Stimulated activated naive B cell treated with anti-CD40 and anti-IgM and Interleukin-4, amounts not matched to agents 10 μg/mL and 1 μg/mL and 100 μg/mL, for 72 hours (primary cell): ENCODE data around the gene STK11.

ENCODE experiments used
- ATAC-seq, 2 donors: fragments of 150-1000 bp; cut with Tn5 transposase; replicated peaks; 2 replicates each; pipeline ENCODE4 v1.10.0; 2021; ENCODE audit warnings: moderate library complexity in 1 of 2
- DNase-seq: peaks from one replicate; pipeline ENCODE4 v3.0.0; 2021
- H3K27ac Mint-ChIP-seq: one replicate; pipeline ENCODE4 v1.8.0; 2022; ENCODE audit warnings: mild to moderate bottlenecking, mixed read lengths
- H3K27me3 Mint-ChIP-seq, 2 donors: one replicate each; pipeline ENCODE4 v1.8.0; 2022; ENCODE audit warnings: mixed read lengths in 2 of 2
- H3K36me3 Mint-ChIP-seq, 2 donors: one replicate each; pipeline ENCODE4 v1.8.0; 2022; ENCODE audit warnings: mixed read lengths in 2 of 2, mild to moderate bottlenecking in 1 of 2
- H3K4me1 Mint-ChIP-seq, 2 donors: one replicate each; pipeline ENCODE4 v1.8.0; 2022; ENCODE audit warnings: mixed read lengths in 2 of 2, mild to moderate bottlenecking in 1 of 2
- H3K4me3 Mint-ChIP-seq, 2 donors: one replicate each; pipeline ENCODE4 v1.8.0; 2022; ENCODE audit warnings: mild to moderate bottlenecking in 2 of 2, mixed read lengths in 2 of 2, moderate library complexity in 1 of 2
- H3K9me3 Mint-ChIP-seq, 2 donors: one replicate each; pipeline ENCODE4 v1.8.0; 2022; ENCODE audit warnings: mixed read lengths in 2 of 2, mild to moderate bottlenecking in 1 of 2

STK11 gene

DNA sequence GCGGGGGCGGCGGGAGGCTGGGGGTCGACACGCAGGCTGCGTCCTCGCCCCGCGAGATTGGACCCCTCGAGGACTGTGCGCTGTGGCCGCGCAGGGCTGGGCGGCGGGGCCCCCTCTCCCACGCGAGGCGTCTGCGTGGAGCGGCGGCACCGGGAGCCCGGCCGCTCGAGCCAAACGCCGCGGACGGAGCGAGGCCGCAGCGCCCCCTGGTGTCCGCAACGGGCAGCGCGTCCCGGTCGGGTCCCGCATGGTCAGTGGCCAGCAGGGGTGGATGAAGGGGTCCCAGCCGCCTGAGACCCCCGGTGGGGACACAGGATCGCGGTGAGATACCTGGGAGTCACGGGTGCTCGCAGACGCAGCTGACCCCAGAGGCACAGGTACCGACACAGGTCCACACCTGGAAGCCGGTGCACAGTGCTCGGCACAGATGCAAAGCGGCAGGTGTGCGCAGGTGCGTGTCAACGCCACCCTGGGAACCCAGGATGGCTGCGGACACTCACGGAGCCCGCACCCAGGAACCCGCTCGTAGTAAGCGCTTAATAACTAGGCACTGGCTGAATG is 61.4 kb downstream of the STK11 start:
- peak; percentile 4 to 7 for ATAC-seq

DNA sequence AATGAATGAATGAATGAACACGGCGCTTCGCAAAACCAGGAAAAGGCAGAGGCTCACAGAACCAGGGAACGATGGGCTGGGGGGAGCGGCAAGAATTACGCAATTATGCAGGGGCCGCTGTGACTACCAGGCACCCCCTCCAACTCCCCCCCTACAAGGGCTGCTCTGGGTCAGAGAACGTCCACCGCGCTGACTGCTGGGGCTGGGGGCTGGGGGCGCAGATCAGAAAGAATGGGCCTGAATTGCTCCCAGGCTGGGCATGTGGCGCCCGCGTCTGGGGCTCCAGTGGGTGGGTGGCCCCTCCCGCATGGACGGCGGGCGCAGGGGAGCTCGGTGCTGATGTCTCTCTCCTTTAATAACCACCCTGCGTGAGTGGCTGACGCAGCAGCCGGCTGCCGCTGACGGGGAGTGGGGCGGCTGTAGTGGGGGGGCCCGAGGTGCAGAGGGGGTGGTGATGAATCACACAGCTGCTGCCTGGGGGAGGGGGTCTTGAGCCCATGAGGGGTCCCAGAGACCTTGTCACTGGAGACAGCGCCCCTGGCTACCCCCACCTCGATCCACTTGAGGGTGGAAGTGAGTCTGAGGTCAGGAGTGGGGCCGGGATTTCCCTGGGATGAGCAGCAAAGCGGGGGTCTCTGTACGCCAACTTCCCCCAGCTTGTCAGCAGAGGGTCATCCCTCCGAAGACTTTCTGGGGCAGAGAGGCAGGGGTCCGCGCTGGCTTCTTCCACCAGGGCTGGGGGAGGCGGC is 62.1 kb downstream of the STK11 start:
- H3K27ac Mint-ChIP-seq = peak overlapping the region; percentile 91
- DNase-seq = no peak
- peak overlapping the region; percentile 86 to 87 for H3K4me3 Mint-ChIP-seq
- peaks cover 72 to 89% of the 10 kb centered on the region in 2 donors for H3K4me1 Mint-ChIP-seq
- H3K27me3 Mint-ChIP-seq = no peaks in the 10 kb centered on the region
- ATAC-seq = no peak
- H3K36me3 Mint-ChIP-seq = peaks cover 30 to 44% of the 10 kb centered on the region in 2 donors
- no peaks in the 10 kb centered on the region for H3K9me3 Mint-ChIP-seq

More for the DNA sequence above, 61.4 kb downstream of the STK11 start:
- peak; percentile 74 for DNase-seq
- Mint-ChIP-seq H3K27ac (peak overlapping the region; percentile 91), H3K4me1 (peaks cover 74 to 89% of the 10 kb centered on the region in 2 donors), H3K36me3 (peaks cover 26 to 40% of the 10 kb centered on the region in 2 donors), H3K9me3 (no peaks in the 10 kb centered on the region), H3K4me3 (peak overlapping the region; percentile 79 to 87), H3K27me3 (no peaks in the 10 kb centered on the region)

DNA sequence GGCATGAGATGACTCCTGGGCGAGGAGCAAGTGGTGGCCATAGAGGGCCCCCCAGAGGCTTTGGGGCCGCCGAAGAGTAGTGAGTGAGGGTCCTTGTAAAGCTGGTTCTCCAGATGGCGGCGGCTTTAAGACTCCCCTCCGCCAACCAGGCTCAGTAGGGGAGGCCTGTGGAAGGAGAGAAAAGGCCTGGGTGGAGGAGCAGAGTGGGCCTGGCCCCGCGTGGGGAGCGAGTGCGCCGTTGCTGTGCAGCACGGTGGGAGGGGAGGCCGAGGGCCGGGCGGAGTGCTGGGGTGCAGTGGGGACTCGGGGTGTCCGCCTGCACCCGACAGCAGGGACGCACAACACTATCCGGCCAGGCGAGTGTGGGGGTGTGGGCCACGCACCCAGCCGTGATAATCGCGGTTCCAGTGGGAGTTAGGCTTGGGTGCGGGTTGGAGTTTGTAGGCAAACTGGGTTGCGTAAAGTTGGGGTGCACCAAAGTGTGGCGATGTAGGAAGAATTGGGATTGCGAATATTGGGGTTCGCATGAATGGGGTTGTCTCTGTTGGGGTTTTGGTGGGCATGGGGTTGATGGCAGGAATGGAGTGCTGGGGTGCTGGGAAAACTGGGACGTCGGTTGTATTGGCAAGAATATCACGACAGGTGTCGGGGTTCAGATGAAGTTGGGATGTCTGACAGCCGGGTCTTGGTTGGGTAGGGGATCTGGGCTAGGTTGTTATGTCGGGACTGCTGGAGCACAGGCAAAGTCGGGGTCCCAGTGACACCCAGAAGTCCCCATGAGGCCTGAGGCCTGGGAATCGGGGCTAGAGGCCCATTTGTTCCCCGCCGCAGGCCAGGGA is 62.9 kb downstream of the STK11 start:
- DNase-seq (no peak), ATAC-seq (no peak)
- H3K27me3 Mint-ChIP-seq = no peaks in the 10 kb centered on the region
- peaks cover 69 to 89% of the 10 kb centered on the region in 2 donors for H3K4me1 Mint-ChIP-seq
- H3K27ac Mint-ChIP-seq = peak overlapping the region; percentile 97
- peaks cover 37 to 46% of the 10 kb centered on the region in 2 donors for H3K36me3 Mint-ChIP-seq
- no peaks in the 10 kb centered on the region for H3K9me3 Mint-ChIP-seq
- H3K4me3 Mint-ChIP-seq = peak overlapping the region; percentile 86 to 87

DNA sequence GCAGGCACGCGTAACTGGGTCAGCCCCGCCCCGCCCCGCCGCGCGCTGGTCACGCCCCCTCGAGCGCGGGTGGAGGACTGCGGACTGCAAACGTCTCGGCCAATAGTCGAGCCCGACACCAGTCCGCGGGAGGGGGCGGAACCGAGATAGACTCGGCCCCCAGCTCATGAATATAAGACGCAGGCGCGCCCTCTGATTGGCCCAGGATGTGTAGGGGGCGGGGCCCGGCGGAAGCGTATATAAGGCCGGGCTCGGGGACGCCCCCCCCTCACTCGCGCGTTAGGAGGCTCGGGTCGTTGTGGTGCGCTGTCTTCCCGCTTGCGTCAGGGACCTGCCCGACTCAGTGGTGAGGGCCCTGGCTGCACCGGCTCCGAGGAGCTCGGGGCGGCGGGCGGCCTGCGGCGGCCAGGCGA is 63.5 kb downstream of the STK11 start, which contains the start of gene CIRBP:
Gene CIRBP (plus strand): TSS at position 268 of the 413 bp plus-strand sequence. CDS start 1,602 bp downstream, outside the sequence.
- peak within 1 kb of the TSS; percentile 87 to 90 for H3K4me3 Mint-ChIP-seq
- peak; percentile 62 to 69 for ATAC-seq

DNA sequence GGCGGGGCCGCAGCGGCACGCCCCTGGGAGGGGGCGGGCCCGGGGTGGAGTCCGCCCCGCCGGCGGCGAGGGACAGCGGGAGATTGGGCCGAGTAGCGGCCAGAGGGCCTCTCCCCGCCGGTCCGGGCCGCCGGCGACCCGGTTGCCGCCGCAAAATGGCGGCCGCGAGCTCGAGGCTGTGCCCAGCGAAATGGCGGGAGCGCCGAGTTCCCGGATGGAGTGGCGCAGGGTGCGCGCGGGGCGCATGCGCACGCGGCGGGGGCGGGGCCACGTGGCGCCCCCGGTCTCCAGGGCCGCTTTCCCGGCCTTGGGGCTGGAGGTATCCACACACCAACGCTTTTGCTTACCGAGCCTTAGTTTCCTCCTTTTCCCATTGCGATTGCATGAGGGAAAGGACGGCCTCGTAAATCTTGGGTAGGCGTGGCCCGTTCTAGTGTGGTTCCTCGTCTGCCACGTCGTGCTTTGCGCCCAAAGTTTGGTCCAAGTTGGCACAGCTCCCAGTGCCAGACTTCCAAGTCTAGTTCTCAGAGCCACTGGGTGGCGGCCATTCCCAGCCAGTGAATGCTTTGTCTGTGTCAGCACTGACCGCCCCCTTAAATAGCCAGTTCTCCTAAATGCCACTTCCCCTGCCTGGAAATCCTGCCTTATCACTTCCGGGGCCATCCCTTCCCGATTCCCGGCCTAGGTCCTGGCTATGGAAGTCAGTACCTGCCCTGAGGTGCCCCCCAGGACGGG is 64.1 kb downstream of the STK11 start:
- ATAC-seq (peak; percentile 22 to 28), DNase-seq (peak; percentile 79)
- Mint-ChIP-seq H3K4me3 (peak overlapping the region; percentile 84 to 90), H3K9me3 (no peaks in the 10 kb centered on the region), H3K4me1 (peaks cover 68 to 89% of the 10 kb centered on the region in 2 donors), H3K27ac (peak overlapping the region; percentile 97), H3K27me3 (no peaks in the 10 kb centered on the region), H3K36me3 (peaks cover 39 to 49% of the 10 kb centered on the region in 2 donors)

More for the DNA sequence above, 63.5 kb downstream of the STK11 start, which contains the start of gene CIRBP:
- peaks cover 41 to 50% of the 10 kb centered on the region in 2 donors for H3K36me3 Mint-ChIP-seq
- H3K27me3 Mint-ChIP-seq = no peaks in the 10 kb centered on the region
- DNase-seq = peak; percentile 99
- peak within 1 kb of the TSS; percentile 97 for H3K27ac Mint-ChIP-seq
- H3K9me3 Mint-ChIP-seq = no peaks in the 10 kb centered on the region
- peaks cover 72 to 89% of the 10 kb centered on the region in 2 donors for H3K4me1 Mint-ChIP-seq

DNA sequence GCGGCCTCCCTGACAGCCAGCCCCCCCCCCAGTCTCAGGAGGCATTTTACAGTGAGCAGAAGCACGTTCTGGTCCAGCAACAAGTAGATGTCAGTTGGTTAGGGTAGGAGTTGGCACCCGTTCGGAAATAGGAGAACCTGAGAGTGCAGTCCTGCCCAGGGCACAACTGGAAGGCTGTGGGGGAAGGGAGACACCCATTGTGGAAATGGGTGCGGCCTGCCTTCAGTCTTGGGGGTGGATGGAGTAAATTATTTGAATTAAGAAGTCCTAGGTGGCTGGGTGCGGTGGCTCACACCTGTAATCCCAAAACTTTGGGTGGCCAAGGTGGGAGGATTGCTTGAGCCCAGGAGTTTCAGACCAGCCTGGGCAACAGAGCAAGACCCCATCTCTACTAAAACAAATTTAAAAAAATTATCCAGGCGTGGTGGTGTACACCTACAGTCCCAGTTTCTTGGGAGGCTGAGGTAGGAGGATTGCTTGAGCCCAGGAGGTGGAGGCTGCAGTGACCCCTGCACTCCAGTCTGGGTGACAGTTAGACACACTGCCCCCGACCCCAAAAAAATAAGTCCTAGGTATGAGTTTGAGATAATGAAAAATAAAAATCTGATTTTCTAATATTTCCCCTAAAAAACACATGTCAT is 64.8 kb downstream of the STK11 start:
- DNase-seq = no peak

DNA sequence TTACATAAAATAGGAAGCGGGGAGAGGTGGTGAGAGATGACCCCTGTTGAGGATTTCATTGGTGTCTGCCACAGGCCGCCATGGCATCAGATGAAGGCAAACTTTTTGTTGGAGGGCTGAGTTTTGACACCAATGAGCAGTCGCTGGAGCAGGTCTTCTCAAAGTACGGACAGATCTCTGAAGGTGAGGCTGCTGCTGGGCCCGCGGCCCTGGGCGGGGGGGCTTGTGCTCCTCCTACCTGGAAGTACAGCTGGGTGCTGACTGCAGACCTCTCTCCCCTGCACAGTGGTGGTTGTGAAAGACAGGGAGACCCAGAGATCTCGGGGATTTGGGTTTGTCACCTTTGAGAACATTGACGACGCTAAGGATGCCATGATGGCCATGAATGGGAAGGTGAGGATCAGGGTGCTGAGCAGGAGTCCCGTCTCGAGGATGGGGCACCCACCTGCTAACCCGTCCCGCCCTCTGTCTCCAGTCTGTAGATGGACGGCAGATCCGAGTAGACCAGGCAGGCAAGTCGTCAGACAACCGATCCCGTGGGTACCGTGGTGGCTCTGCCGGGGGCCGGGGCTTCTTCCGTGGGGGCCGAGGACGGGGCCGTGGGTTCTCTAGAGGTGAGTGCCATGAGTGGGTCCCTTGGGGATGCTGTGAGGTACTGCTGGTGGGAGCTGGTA is 65.4 kb downstream of the STK11 start:
- no peak for DNase-seq
- H3K4me3 Mint-ChIP-seq = peak overlapping the region; percentile 84 to 90
- H3K9me3 Mint-ChIP-seq = no peaks in the 10 kb centered on the region
- peaks cover 42 to 52% of the 10 kb centered on the region in 2 donors for H3K36me3 Mint-ChIP-seq
- ATAC-seq = no peak
- no peaks in the 10 kb centered on the region for H3K27me3 Mint-ChIP-seq
- H3K27ac Mint-ChIP-seq = peak overlapping the region; percentile 97
- peaks cover 58 to 77% of the 10 kb centered on the region in 2 donors for H3K4me1 Mint-ChIP-seq

More for the DNA sequence above, 64.8 kb downstream of the STK11 start:
- Mint-ChIP-seq H3K4me3 (peak overlapping the region; percentile 84 to 90), H3K4me1 (peaks cover 63 to 84% of the 10 kb centered on the region in 2 donors), H3K36me3 (peaks cover 42 to 52% of the 10 kb centered on the region in 2 donors), H3K27ac (peak overlapping the region; percentile 97), H3K9me3 (no peaks in the 10 kb centered on the region), H3K27me3 (no peaks in the 10 kb centered on the region)
- ATAC-seq = no peak

DNA sequence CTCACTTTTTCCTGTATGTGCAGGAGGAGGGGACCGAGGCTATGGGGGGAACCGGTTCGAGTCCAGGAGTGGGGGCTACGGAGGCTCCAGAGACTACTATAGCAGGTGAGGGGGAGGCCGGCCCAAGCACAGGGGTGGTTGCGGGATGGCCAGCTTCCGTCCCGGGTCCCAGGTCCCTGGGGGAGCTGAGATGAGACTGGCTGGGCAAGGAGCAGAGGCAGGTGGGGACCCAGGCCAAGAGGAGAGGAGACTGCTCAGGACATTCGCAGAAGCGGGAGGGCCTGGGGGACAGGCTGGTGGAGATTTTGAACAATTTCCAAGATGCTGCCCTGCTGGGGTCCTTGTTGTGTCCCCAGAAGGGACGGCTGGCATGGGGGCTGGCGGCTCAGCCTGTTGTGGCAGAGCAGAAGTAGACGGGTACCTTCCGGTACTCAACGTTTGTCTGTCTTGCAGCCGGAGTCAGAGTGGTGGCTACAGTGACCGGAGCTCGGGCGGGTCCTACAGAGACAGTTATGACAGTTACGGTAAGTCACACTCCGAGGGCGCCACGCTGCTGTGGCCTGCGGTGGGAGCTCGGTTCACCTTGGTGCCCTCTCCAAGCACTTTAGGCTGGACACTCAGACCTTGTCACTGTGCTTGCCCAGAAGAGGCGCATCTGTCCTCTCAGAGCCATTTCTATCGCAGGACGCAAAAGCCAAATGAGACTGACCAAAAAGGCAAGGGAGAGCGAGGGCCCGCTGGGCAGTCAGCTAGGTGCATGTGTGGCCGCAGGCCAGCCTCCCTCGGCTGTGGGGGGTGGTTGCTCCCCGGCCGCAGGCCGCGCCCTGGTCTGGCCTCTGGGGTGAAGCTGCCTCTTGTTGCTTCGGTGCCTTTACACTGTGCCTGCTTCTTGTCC is 66.2 kb downstream of the STK11 start:
- H3K27ac Mint-ChIP-seq = peak overlapping the region; percentile 97
- H3K36me3 Mint-ChIP-seq = peaks cover 46 to 57% of the 10 kb centered on the region in 2 donors
- H3K4me3 Mint-ChIP-seq = peak overlapping the region; percentile 84 to 90
- H3K9me3 Mint-ChIP-seq = no peaks in the 10 kb centered on the region
- DNase-seq (no peak), ATAC-seq (no peak)
- peaks cover 59 to 79% of the 10 kb centered on the region in 2 donors for H3K4me1 Mint-ChIP-seq
- H3K27me3 Mint-ChIP-seq = no peaks in the 10 kb centered on the region

DNA sequence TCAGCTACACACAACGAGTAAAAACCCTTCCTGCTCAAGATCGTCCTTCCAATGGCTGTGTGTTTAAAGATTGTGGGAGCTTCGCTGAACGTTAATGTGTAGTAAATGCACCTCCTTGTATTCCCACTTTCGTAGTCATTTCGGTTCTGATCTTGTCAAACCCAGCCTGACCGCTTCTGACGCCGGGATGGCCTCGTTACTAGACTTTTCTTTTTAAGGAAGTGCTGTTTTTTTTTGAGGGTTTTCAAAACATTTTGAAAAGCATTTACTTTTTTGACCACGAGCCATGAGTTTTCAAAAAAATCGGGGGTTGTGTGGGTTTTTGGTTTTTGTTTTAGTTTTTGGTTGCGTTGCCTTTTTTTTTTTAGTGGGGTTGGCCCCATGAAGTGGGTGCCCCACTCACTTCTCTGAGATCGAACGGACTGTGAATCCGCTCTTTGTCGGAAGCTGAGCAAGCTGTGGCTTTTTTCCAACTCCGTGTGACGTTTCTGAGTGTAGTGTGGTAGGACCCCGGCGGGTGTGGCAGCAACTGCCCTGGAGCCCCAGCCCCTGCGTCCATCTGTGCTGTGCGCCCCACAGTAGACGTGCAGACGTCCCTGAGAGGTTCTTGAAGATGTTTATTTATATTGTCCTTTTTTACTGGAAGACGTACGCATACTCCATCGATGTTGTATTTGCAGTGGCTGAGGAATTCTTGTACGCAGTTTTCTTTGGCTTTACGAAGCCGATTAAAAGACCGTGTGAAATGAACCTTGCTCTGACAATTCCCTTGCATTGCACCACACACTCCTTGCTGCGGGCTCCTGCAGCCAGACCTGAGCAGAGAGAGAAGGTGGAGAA is 67.1 kb downstream of the STK11 start:
- Mint-ChIP-seq H3K27me3 (no peaks in the 10 kb centered on the region), H3K4me1 (peaks cover 55 to 79% of the 10 kb centered on the region in 2 donors), H3K36me3 (peaks cover 49 to 59% of the 10 kb centered on the region in 2 donors), H3K9me3 (no peaks in the 10 kb centered on the region), H3K27ac (peak overlapping the region; percentile 25), H3K4me3 (peak overlapping the region; percentile 6 to 25)
- ATAC-seq (no peak), DNase-seq (no peak)

DNA sequence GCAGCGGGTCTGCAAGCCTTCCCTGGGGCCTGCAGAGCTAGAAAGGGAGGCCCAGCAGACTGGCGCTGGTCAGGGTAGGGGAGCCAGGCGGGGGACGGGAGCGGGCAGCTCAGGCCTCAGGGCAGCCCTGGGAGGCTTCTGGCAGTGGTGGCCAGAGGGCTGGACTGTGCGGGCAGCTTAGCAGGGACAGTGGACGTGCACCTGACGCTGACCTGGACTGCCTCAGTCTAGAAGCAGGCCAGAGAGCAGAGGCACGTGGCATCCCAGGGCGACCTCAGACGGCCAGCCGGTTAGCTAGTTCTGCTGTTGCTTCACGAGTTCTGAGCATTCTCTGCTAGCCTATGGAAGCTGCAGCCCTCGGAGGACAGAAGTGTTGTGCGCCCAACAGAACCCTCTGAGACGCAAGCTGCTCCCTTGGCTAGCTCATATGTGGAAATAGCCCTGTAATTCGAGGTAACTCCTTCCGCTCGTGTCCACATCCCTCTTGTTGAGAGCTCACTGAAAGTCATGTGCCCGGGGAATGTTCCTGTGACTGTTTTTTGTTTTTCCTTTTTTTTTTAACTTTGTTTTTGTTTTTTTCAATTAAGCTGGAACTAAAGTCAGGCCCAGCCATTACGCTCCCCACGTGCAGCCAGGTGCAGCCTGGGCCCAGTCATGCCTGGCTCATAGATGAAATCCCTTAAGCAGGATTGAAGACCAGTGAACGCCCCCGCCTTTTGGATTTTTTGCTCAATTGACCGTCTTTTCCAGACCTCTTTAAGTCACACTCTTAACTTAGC is 67.9 kb downstream of the STK11 start:
- Mint-ChIP-seq H3K27ac (peak overlapping the region; percentile 84), H3K27me3 (no peaks in the 10 kb centered on the region), H3K36me3 (peaks cover 55 to 65% of the 10 kb centered on the region in 2 donors), H3K4me1 (peaks cover 51 to 78% of the 10 kb centered on the region in 2 donors), H3K4me3 (peak overlapping the region; percentile 75 to 93), H3K9me3 (no peaks in the 10 kb centered on the region)
- ATAC-seq (no peak), DNase-seq (no peak)
